ENCODE results near the gene MSANTD7. TPM values are rescaled to one million over a fixed set of nuclear protein-coding genes. Genes with fewer than 3 reads are reported as not detected.

The MSANTD7 gene
- total RNA-seq, 1 experiment from 2014 or later, result 14.3 TPM

DNA sequence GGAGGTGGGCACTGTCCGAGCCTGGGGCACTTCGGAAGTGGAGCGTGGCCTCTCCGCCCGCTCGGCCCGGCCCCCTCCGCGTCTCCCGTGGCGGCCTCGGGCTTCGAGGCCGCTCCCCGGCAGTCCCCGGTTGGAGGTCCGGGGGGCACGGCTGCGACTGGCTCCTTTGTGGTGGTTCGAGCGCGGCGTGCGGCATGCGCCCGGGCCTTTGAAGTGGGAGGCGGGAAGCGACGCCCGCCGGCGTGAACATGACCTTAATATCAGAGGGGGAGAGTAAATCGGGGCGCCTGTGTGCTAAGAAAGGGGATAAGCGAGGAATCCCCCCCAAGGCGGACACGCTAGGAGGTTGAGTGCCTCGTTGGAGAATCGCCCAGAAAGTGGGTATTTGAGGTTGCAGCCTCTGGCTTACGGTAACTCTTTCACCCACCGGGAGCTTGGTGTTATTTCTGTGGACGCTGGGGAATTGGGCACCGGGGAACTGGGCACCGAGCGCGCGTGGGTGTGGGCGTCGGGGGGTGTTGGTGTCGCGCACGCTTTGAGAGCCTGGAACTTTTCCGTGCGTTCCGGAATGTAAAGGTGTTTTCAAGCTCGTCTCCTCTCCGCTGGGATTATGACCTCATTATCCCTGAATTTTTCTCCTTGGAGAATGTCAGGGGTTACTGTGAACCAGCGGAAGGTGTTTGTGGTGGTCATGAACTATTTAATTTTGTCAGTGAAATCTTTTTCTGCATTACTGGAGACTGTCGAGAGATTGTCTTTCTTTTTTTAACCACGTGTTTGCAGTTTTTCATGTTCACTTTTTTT lies 41.2 kb downstream of the MSANTD7 start:
- peaks cover 0 to 4% of the 10 kb centered on the region in 2 experiments; a peak in 2 of 4 replicates for H3K36me3 ChIP-seq (ENCODE audit: control insufficient read depth in 1 of 2, insufficient read depth in 2 of 2, low read length in 2 of 2)
- no peaks in the 10 kb centered on the region for H3K27me3 ChIP-seq (ENCODE audit: insufficient read depth, low read length)
- TF ChIP-seq TCF7L2 (IDR thresholded peaks at IDR 0.05; ENCODE audit: borderline replicate concordance, extremely low read depth, insufficient read depth, insufficient read length) (peak; percentile 84), ZNF274 (IDR thresholded peaks at IDR 0.05; ENCODE audit: low read depth, low read length) (no peak), ZFX (IDR thresholded peaks at IDR 0.05) (peak; percentile 62), EGR1 (IDR thresholded peaks at IDR 0.05; ENCODE audit: low read depth) (peak; percentile 65), EZH2 (IDR thresholded peaks at IDR 0.05) (no peak), RAD21 (IDR thresholded peaks at IDR 0.05; ENCODE audit: low read depth) (no peak), JUND (IDR thresholded peaks at IDR 0.05) (no peak), CBX3 (IDR thresholded peaks at IDR 0.05; ENCODE audit: low read depth) (no peak)
- TF ChIP-seq, protein P1, sequence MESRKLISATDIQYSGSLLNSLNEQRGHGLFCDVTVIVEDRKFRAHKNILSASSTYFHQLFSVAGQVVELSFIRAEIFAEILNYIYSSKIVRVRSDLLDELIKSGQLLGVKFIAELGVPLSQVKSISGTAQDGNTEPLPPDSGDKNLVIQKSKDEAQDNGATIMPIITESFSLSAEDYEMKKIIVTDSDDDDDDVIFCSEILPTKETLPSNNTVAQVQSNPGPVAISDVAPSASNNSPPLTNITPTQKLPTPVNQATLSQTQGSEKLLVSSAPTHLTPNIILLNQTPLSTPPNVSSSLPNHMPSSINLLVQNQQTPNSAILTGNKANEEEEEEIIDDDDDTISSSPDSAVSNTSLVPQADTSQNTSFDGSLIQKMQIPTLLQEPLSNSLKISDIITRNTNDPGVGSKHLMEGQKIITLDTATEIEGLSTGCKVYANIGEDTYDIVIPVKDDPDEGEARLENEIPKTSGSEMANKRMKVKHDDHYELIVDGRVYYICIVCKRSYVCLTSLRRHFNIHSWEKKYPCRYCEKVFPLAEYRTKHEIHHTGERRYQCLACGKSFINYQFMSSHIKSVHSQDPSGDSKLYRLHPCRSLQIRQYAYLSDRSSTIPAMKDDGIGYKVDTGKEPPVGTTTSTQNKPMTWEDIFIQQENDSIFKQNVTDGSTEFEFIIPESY (IDR thresholded peaks at IDR 0.05; ENCODE audit: extremely low read depth, insufficient replicate concordance, low read length), result no peak
- peaks cover 9 to 18% of the 10 kb centered on the region in 2 experiments for H3K4me1 ChIP-seq (ENCODE audit: control insufficient read depth in 1 of 2, insufficient read depth in 2 of 2, low read length in 2 of 2)
- CTCF ChIA-PET, result no interaction called here
- no peaks in the 10 kb centered on the region for H3K9me2 ChIP-seq (ENCODE audit: insufficient read depth)
- peak overlapping the region; percentile 79 for H3K27ac ChIP-seq (ENCODE audit: low read depth, low read length)
- RAD21 ChIA-PET (ENCODE audit: low non-redundant PET in 1 of 2, low total read pairs in 2 of 2, uncharacterized antibody in 2 of 2, unreplicated experiment in 2 of 2), result no interaction called here
- POLR2A ChIA-PET, result interaction anchor here (0.8 to 2.0 kb wide), 2 partner anchors 41 to 80 kb away, joined by 4 to 14 read pairs; partner anchors contain the start of genes CDNF, HSPA14, MEIG1 and MSANTD7
- peaks cover 75% of the 10 kb centered on the region for H3K79me2 ChIP-seq (ENCODE audit: insufficient read depth, low read length)
- DNase-seq (ENCODE audit: low read depth, low spot score), result no peak
- H3K9ac ChIP-seq (ENCODE audit: low read length), result peak overlapping the region; percentile 93
- peak overlapping the region; percentile 80 for H3K4me2 ChIP-seq (ENCODE audit: low read length)
- peak; percentile 14 for ATAC-seq
- intact Hi-C loops (cut with micrococcal nuclease), result loop anchor here (2.0 to 5.0 kb wide), 3 partner anchors 42 to 228 kb away; partner anchors contain the start of genes CDNF, DCLRE1C, HSPA14 and MSANTD7
- peak overlapping the region; percentile 76 to 88 for H3K4me3 ChIP-seq (replicated peaks in 1 of 2; ENCODE audit: low read depth in 1 of 2, low read length in 2 of 2)
- H2AFZ ChIP-seq (ENCODE audit: low read depth, low read length, poor library complexity, severe bottlenecking), result no peak overlapping the region
- no TSS peak for BruUV-seq (replicated peaks)
- no peaks in the 10 kb centered on the region for H3K9me3 ChIP-seq (ENCODE audit: control insufficient read depth in 1 of 2, insufficient read depth in 1 of 2, low read depth in 1 of 2, low read length in 2 of 2)
- H4K20me1 ChIP-seq (ENCODE audit: insufficient read depth), result no peaks in the 10 kb centered on the region
